Left cardiac atrium (tissue), 4 donors: ENCODE data around the gene RUNDC3A. TPM values are rescaled to one million over a fixed set of nuclear protein-coding genes. Genes with fewer than 3 reads are reported as not detected.

Experiments
- ATAC-seq, 2 donors: fragments of 200-7000 bp; cut with Tn5 transposase; one replicate each; pipeline ENCODE4 v1.9.1; 2020; ENCODE audit warnings: mild to moderate bottlenecking in 2 of 2, moderate library complexity in 2 of 2
- DNase-seq: peaks from one replicate; pipeline ENCODE4 v3.0.0-alpha.2; 2020
- intact Hi-C, 2 donors: fragments of 100-400 bp; cut with DNase I; formaldehyde crosslinking; loops; one replicate each; pipeline versions ENCODE4 v1.14.1 to v1.15.1; 2022 to 2023
- long read RNA-seq: library from polyadenylated mRNA; unstranded; transcript quantifications from one replicate; pipeline ENCODE4 v2.0.0, GENCODE V29; 2021
- total RNA-seq, 2 donors: library from RNA; stranded (reverse); fragmentation: NEBNext Ultra II Directional; extraction: Animal tissue kit (Norgen Biotek cat#: 25700); gene quantifications; one replicate each; pipeline ENCODE4 v1.2.1, GENCODE V29; 2021
- donor health status: DM: no; HTN: yes; CAD: no.
- donor health status: DM: no; HTN: yes; CAD: no; lungs with severe emphysema.
- donor health status: DM: yes; HTN: yes; CAD: no.
- donor health status: Dilated cardiomyopathy.

RUNDC3A gene
- 1 to 10 TPM in 1 of 2 donors, under 1 TPM in 1; 0.85 to 1.0 TPM for total RNA-seq
- long read RNA-seq, result 0 reads

- ATAC-seq (peak; percentile 98 to 99), DNase-seq (peak; percentile 89)
- intact Hi-C loops, result no loop called here
Measured at GRCh38 chr17:44308320-44308818, at the start of gene RUNDC3A. TSS of gene RUNDC3A (plus strand) at chr17:44308601. CDS start at chr17:44308833, 232 bp downstream.

GRCh38 chr17:44258811-44259351 lies 49.5 kb upstream of the RUNDC3A start:
- intact Hi-C loops, result no loop called here
- DNase-seq, result no peak

GRCh38 chr17:44260296-44260695 lies 48.1 kb upstream of the RUNDC3A start:
- no peak for DNase-seq
- intact Hi-C loops, result no loop called here
- no peak for ATAC-seq

More at GRCh38 chr17:44258811-44259351, 49.5 kb upstream of the RUNDC3A start:
- no peak for ATAC-seq

GRCh38 chr17:44262654-44263225 lies 45.7 kb upstream of the RUNDC3A start:
- intact Hi-C loops, result no loop called here
- no peak for ATAC-seq
- no peak for DNase-seq

GRCh38 chr17:44263345-44263902 lies 45.0 kb upstream of the RUNDC3A start:
- intact Hi-C loops, result no loop called here
- no peak for DNase-seq
- no peak for ATAC-seq

GRCh38 chr17:44266402-44267164 lies 41.8 kb upstream of the RUNDC3A start:
- intact Hi-C loops, result no loop called here
- no peak for ATAC-seq
- no peak for DNase-seq

- intact Hi-C loops, result no loop called here
- ATAC-seq (no peak), DNase-seq (no peak)
Measured at GRCh38 chr17:44267165-44267455, 41.3 kb upstream of the RUNDC3A start.

- no peak for ATAC-seq
- intact Hi-C loops, result no loop called here
- no peak for DNase-seq
Measured at GRCh38 chr17:44267818-44268490, 40.4 kb upstream of the RUNDC3A start, which contains the start of gene SLC4A1. TSS of gene SLC4A1 (minus strand) at chr17:44268135. CDS start at chr17:44262866, 5,269 bp downstream.

GRCh38 chr17:44268709-44269534 lies 39.5 kb upstream of the RUNDC3A start:
- DNase-seq (no peak), ATAC-seq (no peak)
- intact Hi-C loops, result no loop called here

- ATAC-seq (no peak), DNase-seq (no peak)
- intact Hi-C loops, result no loop called here
Measured at GRCh38 chr17:44269535-44270240, 38.7 kb upstream of the RUNDC3A start.

- intact Hi-C loops, result no loop called here
- no peak for ATAC-seq
- DNase-seq, result no peak
Measured at GRCh38 chr17:44272321-44272951, 36.0 kb upstream of the RUNDC3A start.

- ATAC-seq (no peak), DNase-seq (no peak)
- intact Hi-C loops, result no loop called here
Measured at GRCh38 chr17:44272954-44273353, 35.4 kb upstream of the RUNDC3A start.

GRCh38 chr17:44273607-44274006 lies 34.8 kb upstream of the RUNDC3A start:
- intact Hi-C loops, result no loop called here
- no peak for DNase-seq
- no peak for ATAC-seq

GRCh38 chr17:44277976-44278375 lies 30.4 kb upstream of the RUNDC3A start:
- no peak for ATAC-seq
- intact Hi-C loops, result no loop called here
- no peak for DNase-seq

GRCh38 chr17:44279346-44279665 lies 29.1 kb upstream of the RUNDC3A start:
- peak in 1 of 2 donors; percentile 3 for ATAC-seq
- intact Hi-C loops, result no loop called here
- no peak for DNase-seq

- intact Hi-C loops, result no loop called here
- ATAC-seq (peak; percentile 96 to 98), DNase-seq (peak; percentile 85)
Measured at GRCh38 chr17:44279666-44280391, 28.6 kb upstream of the RUNDC3A start.

GRCh38 chr17:44280392-44280937 lies 27.9 kb upstream of the RUNDC3A start:
- ATAC-seq (no peak), DNase-seq (no peak)
- intact Hi-C loops, result no loop called here
